GM12878 (cell line): ENCODE results near the gene CITED2. TPM values are rescaled to one million over a fixed set of nuclear protein-coding genes. Genes with fewer than 3 reads are reported as not detected.

Experiments used
- BCL11A ChIP-seq: IDR thresholded peaks from 2 replicates; pipeline ENCODE4 v1.6.1; 2011; ENCODE audit warnings: low read depth, low read length
- BHLHE40 ChIP-seq, 2 experiments: fragments of 450-650 bp in 1 of 2; IDR thresholded peaks; 2 replicates each; pipeline ENCODE4 v1.6.1; 2011 to 2017; ENCODE audit warnings: low read depth in 2 of 2, borderline replicate concordance in 1 of 2, improper control_type of control experiment in 1 of 2, low read length in 1 of 2, mild to moderate bottlenecking in 1 of 2
- EP300 ChIP-seq, 2 experiments: fragments of 150-350 bp in 1 of 2; IDR thresholded peaks; 2 replicates each; pipeline ENCODE4 v1.6.1; 2011 to 2012; ENCODE audit warnings: low read depth in 2 of 2, low read length in 2 of 2, borderline replicate concordance in 1 of 2, improper control_type of control experiment in 1 of 2, inconsistent platforms in 1 of 2; ENCODE audit not compliant: control insufficient read depth in 1 of 2
- IKZF2 ChIP-seq, 2 experiments: fragments of 450-650 bp; IDR thresholded peaks; 2 replicates each; pipeline ENCODE4 v1.6.1; 2017; ENCODE audit warnings: mild to moderate bottlenecking in 2 of 2, moderate library complexity in 2 of 2
- KLF5 ChIP-seq: fragments of 450-650 bp; IDR thresholded peaks from 2 replicates; pipeline ENCODE4 v1.6.1; 2014; ENCODE audit warnings: mild to moderate bottlenecking; ENCODE audit not compliant: partially characterized antibody
- MEF2B ChIP-seq: fragments of 450-650 bp; IDR thresholded peaks from 2 replicates; pipeline ENCODE4 v1.6.1; 2018; ENCODE audit warnings: mild to moderate bottlenecking, moderate library complexity; ENCODE audit not compliant: partially characterized antibody, poor library complexity, severe bottlenecking
- RELA ChIP-seq: fragments of 450-650 bp; IDR thresholded peaks from 2 replicates; pipeline ENCODE4 v1.8.0; 2014; ENCODE audit warnings: borderline replicate concordance; ENCODE audit not compliant: partially characterized antibody
- SMAD1 ChIP-seq: fragments of 450-650 bp; IDR thresholded peaks from 2 replicates; pipeline ENCODE4 v1.6.1; 2018; ENCODE audit warnings: mild to moderate bottlenecking, low read depth; ENCODE audit not compliant: partially characterized antibody
- YY1 ChIP-seq: IDR thresholded peaks from 2 replicates; pipeline ENCODE4 v1.6.1; 2011; ENCODE audit warnings: low read depth, mild to moderate bottlenecking, low read length
- polyA plus RNA-seq, 11 experiments: library from polyadenylated mRNA; depleted of rRNA in 4 of 11; unstranded in 6 of 11; stranded (reverse) in 5 of 11; fragments of >200 nt; fragmentation: Nextera tagmentation in 4 of 11; fragmentation: Illumina TruSeq in 1 of 11; extraction: Ambion mirVana in 4 of 11; extraction: Trizol in 1 of 11; gene quantifications; 1 replicate in 1 of 11; 2 replicates in 10 of 11; pipeline versions ENCODE4 v1.2.1 to v1.2.3, GENCODE V29; 2011 to 2016; ENCODE audit warnings: inconsistent platforms in 2 of 11, missing spikeins in 2 of 11, low read depth in 1 of 11
- total RNA-seq, 4 experiments: library from RNA; depleted of rRNA in 3 of 4; stranded (reverse); fragments of >200 nt in 3 of 4; fragmentation: Illumina TruSeq in 1 of 4; extraction: Trizol in 1 of 4; gene quantifications; 2 replicates each; pipeline versions ENCODE4 v1.2.1 to v1.2.3, GENCODE V29; 2013 to 2021
- TF ChIP-seq, protein P1 (sequence below): fragments of 450-650 bp; IDR thresholded peaks from 2 replicates; pipeline ENCODE4 v1.6.1; 2017; ENCODE audit warnings: mild to moderate bottlenecking, low read depth, inconsistent platforms; ENCODE audit not compliant: poor library complexity, severe bottlenecking
- TF ChIP-seq, protein P2 (sequence below): fragments of 450-650 bp; IDR thresholded peaks from 2 replicates; pipeline ENCODE4 v1.6.1; 2017; ENCODE audit warnings: low read depth, mild to moderate bottlenecking, moderate library complexity

Gene CITED2
- total and polyA plus RNA-seq, 10 of the 15 experiments (the other 5 are each of a cell fraction or from before 2014, with no cell fraction given) = 0.08 to 20.0 (median 7.3) TPM

DNA sequence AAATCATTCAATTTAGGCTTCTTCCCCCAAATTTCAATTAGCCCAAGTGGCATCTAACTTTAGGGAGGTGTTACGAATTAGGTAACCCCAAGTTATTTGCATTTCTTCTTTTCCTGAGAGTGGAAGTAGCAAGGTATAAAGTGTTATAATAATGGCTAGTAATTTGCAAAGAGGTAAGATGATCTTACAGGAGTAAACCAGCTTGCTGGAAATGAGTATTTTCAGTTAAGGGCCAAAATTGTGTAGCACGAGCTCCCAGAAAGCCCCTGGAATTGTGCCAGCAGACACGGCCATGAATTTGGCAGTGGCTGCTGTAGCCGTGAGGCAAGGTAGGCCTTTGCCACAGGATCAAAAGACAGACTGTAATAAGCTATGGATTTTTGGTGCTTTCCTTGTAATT lies 38.0 kb downstream of the CITED2 start (continued):
- peak; percentile 14 for TF ChIP-seq MEF2B
- 0 out of 2 replicates have a peak, but pooled peaks have one; percentile 36 for TF ChIP-seq BCL11A
- TF ChIP-seq, protein P1, sequence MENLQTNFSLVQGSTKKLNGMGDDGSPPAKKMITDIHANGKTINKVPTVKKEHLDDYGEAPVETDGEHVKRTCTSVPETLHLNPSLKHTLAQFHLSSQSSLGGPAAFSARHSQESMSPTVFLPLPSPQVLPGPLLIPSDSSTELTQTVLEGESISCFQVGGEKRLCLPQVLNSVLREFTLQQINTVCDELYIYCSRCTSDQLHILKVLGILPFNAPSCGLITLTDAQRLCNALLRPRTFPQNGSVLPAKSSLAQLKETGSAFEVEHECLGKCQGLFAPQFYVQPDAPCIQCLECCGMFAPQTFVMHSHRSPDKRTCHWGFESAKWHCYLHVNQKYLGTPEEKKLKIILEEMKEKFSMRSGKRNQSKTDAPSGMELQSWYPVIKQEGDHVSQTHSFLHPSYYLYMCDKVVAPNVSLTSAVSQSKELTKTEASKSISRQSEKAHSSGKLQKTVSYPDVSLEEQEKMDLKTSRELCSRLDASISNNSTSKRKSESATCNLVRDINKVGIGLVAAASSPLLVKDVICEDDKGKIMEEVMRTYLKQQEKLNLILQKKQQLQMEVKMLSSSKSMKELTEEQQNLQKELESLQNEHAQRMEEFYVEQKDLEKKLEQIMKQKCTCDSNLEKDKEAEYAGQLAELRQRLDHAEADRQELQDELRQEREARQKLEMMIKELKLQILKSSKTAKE = peak; percentile 46
- peak; percentile 87 for TF ChIP-seq YY1
- peak; percentile 65 to 73; a peak in 3 of 4 replicates for TF ChIP-seq BHLHE40 (IDR thresholded peaks at IDR 0.05; ENCODE audit: borderline replicate concordance in 1 of 2, low read depth in 2 of 2, low read length in 1 of 2)
- TF ChIP-seq SMAD1 = peak; percentile 78
- TF ChIP-seq RELA = peak; percentile 47
- TF ChIP-seq EP300 (IDR thresholded peaks at IDR 0.05; ENCODE audit: borderline replicate concordance in 1 of 2, control insufficient read depth in 1 of 2, low read depth in 2 of 2, low read length in 2 of 2) = peak in 1 of 2 experiments; percentile 12; a peak in 1 of 4 replicates
- TF ChIP-seq, protein P2, sequence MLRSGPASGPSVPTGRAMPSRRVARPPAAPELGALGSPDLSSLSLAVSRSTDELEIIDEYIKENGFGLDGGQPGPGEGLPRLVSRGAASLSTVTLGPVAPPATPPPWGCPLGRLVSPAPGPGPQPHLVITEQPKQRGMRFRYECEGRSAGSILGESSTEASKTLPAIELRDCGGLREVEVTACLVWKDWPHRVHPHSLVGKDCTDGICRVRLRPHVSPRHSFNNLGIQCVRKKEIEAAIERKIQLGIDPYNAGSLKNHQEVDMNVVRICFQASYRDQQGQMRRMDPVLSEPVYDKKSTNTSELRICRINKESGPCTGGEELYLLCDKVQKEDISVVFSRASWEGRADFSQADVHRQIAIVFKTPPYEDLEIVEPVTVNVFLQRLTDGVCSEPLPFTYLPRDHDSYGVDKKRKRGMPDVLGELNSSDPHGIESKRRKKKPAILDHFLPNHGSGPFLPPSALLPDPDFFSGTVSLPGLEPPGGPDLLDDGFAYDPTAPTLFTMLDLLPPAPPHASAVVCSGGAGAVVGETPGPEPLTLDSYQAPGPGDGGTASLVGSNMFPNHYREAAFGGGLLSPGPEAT = peak; percentile 93
- TF ChIP-seq IKZF2 (IDR thresholded peaks at IDR 0.05) = peak; percentile 15 to 51; a peak in 1 of 4 replicates
- no peak for TF ChIP-seq KLF5
